ENCODE results near the gene ATG16L1.
"Not testable (repeated sequence)": the region's sequence is repeated elsewhere in the genome, so short reads cannot be mapped to it uniquely, and the experiment has no call there.

ATG16L1 gene

DNA sequence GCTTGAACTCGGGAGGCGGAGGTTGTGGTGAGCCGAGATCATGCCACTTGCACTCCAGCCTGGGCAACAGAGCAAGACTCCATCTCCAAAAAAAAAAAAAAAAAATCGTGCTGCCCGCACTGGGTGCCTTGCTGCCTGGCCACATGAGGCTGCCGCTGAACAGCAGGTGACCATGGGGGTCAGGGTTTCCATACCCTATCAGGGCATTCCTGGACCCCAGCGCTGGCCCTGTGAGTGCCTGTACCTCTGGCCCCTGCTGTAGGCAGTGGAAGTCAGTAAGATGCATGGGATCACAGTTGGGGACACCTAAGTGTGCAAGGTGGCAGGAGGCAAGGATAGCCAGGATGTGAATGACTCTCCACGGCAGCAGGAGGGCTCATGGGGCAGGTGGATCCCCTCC is 75.0 kb downstream of the ATG16L1 start:
- no peak overlapping the region for H3K4me3 ChIP-seq (ENCODE audit: low read length)
- TF ChIP-seq CTCF (conservative IDR thresholded peaks at IDR 0.05; ENCODE audit: low read length): no peak
- no peak for DNase-seq (ENCODE audit: low read depth)

- H3K4me3 ChIP-seq (ENCODE audit: low read length): no peak overlapping the region
- TF ChIP-seq CTCF (conservative IDR thresholded peaks at IDR 0.05; ENCODE audit: low read length): no peak
- no peak for DNase-seq (ENCODE audit: low read depth)
Observed at GRCh38 chr2:233328922-233329321, 77.4 kb downstream of the ATG16L1 start.

DNA sequence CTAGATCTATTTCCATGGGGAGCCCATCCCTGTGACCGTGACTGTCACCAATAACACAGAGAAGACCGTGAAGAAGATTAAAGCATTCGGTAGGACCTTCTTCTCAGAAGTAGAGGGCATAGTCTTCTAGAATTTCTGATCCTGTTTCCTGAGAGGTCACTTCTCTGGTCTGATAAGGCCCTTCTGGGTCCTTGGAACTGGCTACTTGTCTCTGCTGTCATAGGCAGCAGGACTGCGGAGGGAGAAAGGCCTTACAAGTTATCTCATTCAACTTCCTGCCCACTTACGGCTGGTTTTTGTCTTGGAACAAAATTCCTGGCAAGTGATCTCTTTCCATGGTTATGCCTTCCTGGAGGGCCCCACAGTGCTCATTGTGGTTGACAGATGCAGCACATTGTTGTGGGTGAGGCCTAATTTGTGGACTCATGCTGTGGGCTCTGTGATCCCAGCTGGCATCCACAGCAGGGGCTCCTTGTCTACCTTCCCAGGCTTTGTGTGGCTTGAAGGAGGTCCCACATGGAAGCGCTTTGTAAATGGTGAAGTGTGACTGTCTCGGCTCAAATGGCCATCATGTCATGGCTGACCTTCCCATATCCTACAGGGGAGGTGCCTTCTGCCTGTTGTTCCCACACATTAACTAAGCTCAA is 78.1 kb downstream of the ATG16L1 start:
- peak; percentile 25 for DNase-seq (ENCODE audit: low read depth)
- TF ChIP-seq CTCF (conservative IDR thresholded peaks at IDR 0.05; ENCODE audit: low read length): no peak

GRCh38 chr2:233331536-233331935 is 80.1 kb downstream of the ATG16L1 start:
- DNase-seq (ENCODE audit: low read depth): no peak
- TF ChIP-seq CTCF (conservative IDR thresholded peaks at IDR 0.05; ENCODE audit: low read length): no peak

More for the DNA sequence above, 78.1 kb downstream of the ATG16L1 start:
- H3K4me3 ChIP-seq (ENCODE audit: low read length): no peak overlapping the region

DNA sequence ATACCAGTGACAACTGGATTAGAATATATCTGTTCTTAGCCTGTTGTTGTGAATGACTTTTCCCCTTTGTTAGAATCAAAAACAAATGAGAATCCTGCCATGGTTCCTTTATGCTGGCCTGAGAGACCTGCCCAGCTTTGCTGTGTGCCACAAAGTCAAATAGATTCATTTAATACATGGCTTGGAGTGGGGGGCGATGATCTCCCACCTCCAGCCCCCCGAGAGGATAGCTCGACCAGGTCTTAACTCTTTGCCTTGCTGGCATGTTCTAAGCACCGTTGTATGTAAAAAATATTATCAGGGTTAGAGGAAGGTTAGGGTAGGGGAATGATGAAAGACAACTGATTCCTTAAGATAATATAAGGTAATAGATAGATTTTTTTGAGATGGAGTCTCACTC is 80.7 kb downstream of the ATG16L1 start:
- TF ChIP-seq CTCF (conservative IDR thresholded peaks at IDR 0.05; ENCODE audit: low read length): no peak
- DNase-seq (ENCODE audit: low read depth): no peak
- no peak overlapping the region for H3K4me3 ChIP-seq (ENCODE audit: low read length)

More at GRCh38 chr2:233331536-233331935, 80.1 kb downstream of the ATG16L1 start:
- H3K4me3 ChIP-seq (ENCODE audit: low read length): no peak overlapping the region

DNA sequence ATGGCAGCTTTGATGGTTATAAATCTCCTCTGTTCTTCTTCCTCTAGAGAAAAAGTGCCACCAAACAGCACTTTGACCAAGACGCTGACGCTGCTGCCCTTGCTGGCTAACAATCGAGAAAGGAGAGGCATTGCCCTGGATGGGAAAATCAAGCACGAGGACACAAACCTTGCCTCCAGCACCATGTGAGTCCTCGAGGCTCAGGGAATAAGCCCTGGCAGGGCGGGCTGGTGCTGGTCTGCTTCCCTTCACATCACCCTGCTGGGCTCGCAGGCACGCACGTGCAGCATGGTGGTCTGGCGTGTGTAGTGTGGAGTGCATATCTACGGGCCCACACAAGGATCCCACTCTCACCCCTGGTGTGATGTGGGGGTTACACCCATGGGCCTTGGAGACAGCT is 83.4 kb downstream of the ATG16L1 start:
- no peak for TF ChIP-seq CTCF (conservative IDR thresholded peaks at IDR 0.05; ENCODE audit: low read length)
- DNase-seq (ENCODE audit: low read depth): no peak
- no peak overlapping the region for H3K4me3 ChIP-seq (ENCODE audit: low read length)

- H3K4me3 ChIP-seq (ENCODE audit: low read length); DNase-seq (ENCODE audit: low read depth): not testable (repeated sequence)
Observed at GRCh38 chr2:233336091-233336490, 84.6 kb downstream of the ATG16L1 start.

All from AG10803 (cell line).